A673 (cell line): Measurements from ENCODE around the gene MAPK8. TPM values are rescaled to one million over a fixed set of nuclear protein-coding genes. Genes with fewer than 3 reads are reported as not detected.

Experiments used
- BruUV-seq: library from RNA; stranded (reverse); fragments of 400-500 nt; replicated peaks from 2 replicates; lab custom pipeline; 2021; lab: Mats Ljungman, UMichigan
- CTCF ChIA-PET: fragments of 300-600 bp; sonication (Branson Sonifier 250); formaldehyde crosslinking; loops from one replicate; lab custom pipeline; 2022; ENCODE audit warnings: antibody characterized with exemption; lab: Charles Lee
- POLR2A ChIA-PET: fragments of 300-600 bp; sonication (Branson Sonifier 250); formaldehyde crosslinking; loops from one replicate; lab custom pipeline; 2022; ENCODE audit warnings: antibody characterized with exemption; ENCODE audit not compliant: low non-redundant PET; lab: Charles Lee
- DNase-seq: peaks from one replicate; pipeline ENCODE4 v3.0.0-alpha.2; 2015; ENCODE audit warnings: low spot score
- H3K27ac ChIP-seq: fragments of 200-600 bp; sonication (generic); 2 replicates; pipeline ENCODE4 v1.5.1; 2016; ENCODE audit warnings: mixed run types, low read depth, mild to moderate bottlenecking, mixed read lengths, antibody characterized with exemption, low read length; ENCODE audit not compliant: poor library complexity, severe bottlenecking
- H3K27me3 ChIP-seq: fragments of 200-600 bp; sonication (generic); replicated peaks from 2 replicates; pipeline ENCODE4 v1.6.1; 2017; ENCODE audit warnings: mixed run types, low read depth, mild to moderate bottlenecking, mixed read lengths, antibody characterized with exemption, low read length; ENCODE audit not compliant: insufficient read depth, poor library complexity
- H3K36me3 ChIP-seq: fragments of 200-600 bp; sonication (generic); 2 replicates; pipeline ENCODE4 v1.6.1; 2016; ENCODE audit warnings: mixed run types, mild to moderate bottlenecking, mixed read lengths, antibody characterized with exemption, low read length; ENCODE audit not compliant: insufficient read depth, poor library complexity, severe bottlenecking
- H3K4me1 ChIP-seq: fragments of 200-600 bp; sonication (generic); 2 replicates; pipeline ENCODE4 v1.6.1; 2017; ENCODE audit warnings: mixed run types, mild to moderate bottlenecking, mixed read lengths, antibody characterized with exemption, low read length; ENCODE audit not compliant: insufficient read depth, poor library complexity, severe bottlenecking
- H3K4me3 ChIP-seq: fragments of 200-600 bp; sonication (generic); 2 replicates; pipeline ENCODE4 v1.5.1; 2016; ENCODE audit warnings: low read depth, mixed run types, mild to moderate bottlenecking, mixed read lengths, low read length; ENCODE audit not compliant: poor library complexity, severe bottlenecking
- H3K9me3 ChIP-seq: fragments of 200-600 bp; sonication (generic); 2 replicates; pipeline ENCODE4 v1.6.1; 2016; ENCODE audit warnings: mixed run types, low read depth, mild to moderate bottlenecking, mixed read lengths, antibody characterized with exemption, low read length; ENCODE audit not compliant: poor library complexity, severe bottlenecking
- CTCF ChIP-seq: fragments of 300-800, 200-600 bp; sonication (generic); conservative IDR thresholded peaks from 2 replicates; pipeline ENCODE4 v1.5.1; 2017; ENCODE audit warnings: low read depth, mild to moderate bottlenecking, antibody characterized with exemption, low read length, moderate library complexity, mixed read lengths
- EZH2 ChIP-seq: fragments of 200-600 bp; sonication (generic); IDR thresholded peaks from 2 replicates; pipeline ENCODE4 v1.6.1; 2017; ENCODE audit warnings: borderline replicate concordance, low read depth, mild to moderate bottlenecking, mixed read lengths, antibody characterized with exemption, low read length; ENCODE audit not compliant: poor library complexity, severe bottlenecking
- intact Hi-C: fragments of 100-400 bp; cut with micrococcal nuclease; formaldehyde crosslinking; loops from one replicate; pipeline ENCODE4 v1.10.0; 2022; ENCODE audit not compliant: unreplicated experiment
- total RNA-seq: library from RNA; stranded (reverse); gene quantifications from 2 replicates; pipeline ENCODE4 v1.2.3, GENCODE V29; 2021

MAPK8 gene
- total RNA-seq, 1 experiment from 2014 or later: 52.0 TPM

- H3K27ac ChIP-seq: no peak overlapping the region
- no peaks in the 10 kb centered on the region for H3K27me3 ChIP-seq
- BruUV-seq: no TSS peak
- ChIA-PET CTCF (no interaction called here), POLR2A (no interaction called here)
- no peaks in the 10 kb centered on the region for H3K36me3 ChIP-seq
- TF ChIP-seq CTCF (no peak), EZH2 (no peak)
- H3K4me3 ChIP-seq: no peak overlapping the region
- intact Hi-C loops: loop anchor here (1.0 to 10.0 kb wide), 2 partner anchors 10 to 795 kb away; no protein-coding TSS in a partner anchor
- peaks cover 18% of the 10 kb centered on the region for H3K4me1 ChIP-seq
- no peaks in the 10 kb centered on the region for H3K9me3 ChIP-seq
- no peak for DNase-seq
Observed at GRCh38 chr10:48369501-48369900, 63.0 kb downstream of the MAPK8 start.

GRCh38 chr10:48377751-48378530, 71.5 kb downstream of the MAPK8 start:
- H3K27me3 ChIP-seq: no peaks in the 10 kb centered on the region
- intact Hi-C loops: no loop called here
- BruUV-seq: no TSS peak
- no peak overlapping the region for H3K4me3 ChIP-seq
- H3K27ac ChIP-seq: no peak overlapping the region
- no peak for DNase-seq
- CTCF ChIA-PET: no interaction called here
- POLR2A ChIA-PET: no interaction called here
- H3K4me1 ChIP-seq: no peaks in the 10 kb centered on the region
- H3K9me3 ChIP-seq: peaks cover 13% of the 10 kb centered on the region
- H3K36me3 ChIP-seq: no peaks in the 10 kb centered on the region
- TF ChIP-seq EZH2 (no peak), CTCF (no peak)

- no peak for DNase-seq
- TF ChIP-seq CTCF (no peak), EZH2 (no peak)
- intact Hi-C loops: loop anchor here (1.0 kb wide), 1 partner anchor 9 kb away; no protein-coding TSS in a partner anchor
- H3K4me1 ChIP-seq: no peaks in the 10 kb centered on the region
- no peaks in the 10 kb centered on the region for H3K27me3 ChIP-seq
- POLR2A ChIA-PET: no interaction called here
- peaks cover 13% of the 10 kb centered on the region for H3K9me3 ChIP-seq
- no TSS peak for BruUV-seq
- H3K4me3 ChIP-seq: no peak overlapping the region
- H3K36me3 ChIP-seq: no peaks in the 10 kb centered on the region
- H3K27ac ChIP-seq: no peak overlapping the region
- CTCF ChIA-PET: no interaction called here
Observed at GRCh38 chr10:48378675-48379074, 72.2 kb downstream of the MAPK8 start.
